Measurements from ENCODE around the gene CCDC69. TPM values are rescaled to one million over a fixed set of nuclear protein-coding genes. Genes with fewer than 3 reads are reported as not detected.

CCDC69 gene
- total and polyA plus RNA-seq, 10 of the 15 experiments (the other 5 are each of a cell fraction or from before 2014, with no cell fraction given) = 13.5 to 106 (median 70.1) TPM

DNA sequence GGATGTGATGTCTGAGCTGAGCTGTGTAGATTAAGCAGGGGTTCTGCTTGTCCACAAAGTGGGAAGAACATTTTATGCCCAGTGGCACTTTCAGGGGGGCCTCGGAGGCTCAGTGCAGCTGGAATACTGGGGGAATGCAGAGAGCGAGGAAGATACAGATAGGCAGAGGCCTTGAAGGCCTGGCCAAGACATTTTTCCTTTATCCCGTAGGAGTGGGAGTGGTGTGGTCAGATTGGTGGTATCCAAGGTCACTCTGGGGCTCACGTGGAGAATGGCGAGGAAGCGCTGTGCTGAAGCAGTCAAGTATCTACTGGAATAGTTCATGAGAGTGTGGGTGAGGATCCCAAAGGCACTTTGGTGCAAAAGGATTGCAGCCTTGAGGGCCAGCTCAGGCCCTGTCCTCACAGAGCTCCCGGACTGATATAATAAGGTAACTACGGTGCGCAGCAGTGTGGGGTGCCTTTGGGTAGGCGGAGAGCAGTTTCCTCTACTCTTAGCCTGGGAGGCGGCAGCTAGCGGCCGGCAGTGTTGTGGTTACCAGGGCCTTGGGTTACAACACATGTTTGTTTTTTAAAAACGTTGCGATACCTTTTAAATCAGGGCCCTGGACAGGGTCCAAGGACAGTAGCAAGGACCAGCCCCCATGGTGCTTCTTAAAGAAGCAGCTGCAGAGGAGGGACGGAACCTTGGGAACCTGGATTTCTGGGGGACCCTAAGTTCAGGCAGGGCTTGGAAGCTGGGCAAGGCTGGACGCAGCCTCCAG is 10.8 kb upstream of the CCDC69 start:
- Histone ChIP-seq H3K4me1 (ENCODE audit: control insufficient read depth, insufficient read depth, low read length) (peaks cover 45% of the 10 kb centered on the region), H3K9ac (ENCODE audit: control insufficient read depth, insufficient read depth, low read length) (peak overlapping the region; percentile 36), H4K20me1 (ENCODE audit: control insufficient read depth, insufficient read depth) (no peaks in the 10 kb centered on the region), H3K4me3 (peak overlapping the region; percentile 13; the same call in 1 of the 2 replicates), H2AFZ (ENCODE audit: control insufficient read depth, low read depth, low read length) (peak overlapping the region; percentile 63), H3K27ac (ENCODE audit: control insufficient read depth, insufficient read depth) (peak overlapping the region; percentile 59), H3K4me2 (ENCODE audit: control insufficient read depth, insufficient read depth) (peak overlapping the region; percentile 87), H3K79me2 (ENCODE audit: control insufficient read depth, insufficient read depth, low read length) (no peaks in the 10 kb centered on the region; the same call in none of the 2 replicates), H3K36me3 (ENCODE audit: control insufficient read depth in 2 of 2, insufficient read depth in 2 of 2, low read length in 1 of 2) (no peaks in the 10 kb centered on the region), H3K27me3 (replicated peaks in 1 of 2; ENCODE audit: control insufficient read depth in 2 of 2, insufficient read depth in 2 of 2, low read length in 1 of 2) (no peaks in the 10 kb centered on the region), H3K9me3 (replicated peaks; ENCODE audit: control insufficient read depth, insufficient read depth, low read length) (no peaks in the 10 kb centered on the region; the same call in 2 of the 3 replicates)
- peak; percentile 85 for ATAC-seq
- DNase-seq (ENCODE audit: low read depth, low spot score) = no peak
- in situ Hi-C loops (cut with MboI) (no loop called here), intact Hi-C loops (cut with micrococcal nuclease; ENCODE audit: unreplicated experiment) (loop anchor here (1.0 kb wide), 1 partner anchor 10 kb away; the partner anchor contains the start of gene CCDC69)
- RAD21 ChIA-PET (ENCODE audit: unreplicated experiment) = interaction anchor here (0.7 to 3.6 kb wide), 17 partner anchors 11 to 677 kb away, joined by 3 to 42 read pairs (median 5); partner anchors contain the start of genes ANXA6, CCDC69 and GM2A
- WGBS (ENCODE audit: insufficient coverage, insufficient replicate concordance, low lambda C conversion rate, missing lambda C conversion rate) = 19% methylated on average over 17 of the region's 17 CpGs
- CTCF ChIA-PET = interaction anchor here (0.7 to 9.9 kb wide), 14 partner anchors 9 to 164 kb away, joined by 3 to 293 read pairs (median 4); partner anchors contain the start of genes CCDC69 and GM2A
- FAIRE-seq = no peak
- POLR2A ChIA-PET = interaction anchor here (1.0 to 10.2 kb wide), 7 partner anchors 16 to 153 kb away, joined by 3 to 290 read pairs (median 3); partner anchors contain the start of genes CCDC69, GM2A and TNIP1
- SMC1A ChIA-PET (ENCODE audit: uncharacterized antibody, unreplicated experiment) = interaction anchor here (0.9 to 11.1 kb wide), 13 partner anchors 15 to 119 kb away, joined by 3 to 325 read pairs (median 5); partner anchors contain the start of genes CCDC69 and GM2A
- BruUV-seq (replicated peaks) = no TSS peak
- TF ChIP-seq SUPT20H (IDR thresholded peaks at IDR 0.05; ENCODE audit: borderline replicate concordance, control insufficient read depth, low read depth, low read length) (no peak), CREM (IDR thresholded peaks at IDR 0.05; ENCODE audit: low read depth) (no peak; the same call in 1 of the 2 replicates), RAD21 (IDR thresholded peaks at IDR 0.05; ENCODE audit: insufficient read depth, low read depth, low read length) (0 out of 2 replicates have a peak, but pooled peaks have one; percentile 13), SMC3 (IDR thresholded peaks at IDR 0.05; ENCODE audit: borderline replicate concordance, low read length) (peak; percentile 7; the same call in 1 of the 2 replicates), ZZZ3 (IDR thresholded peaks at IDR 0.05; ENCODE audit: control insufficient read depth, insufficient read length, low read depth) (no peak), BACH1 (IDR thresholded peaks at IDR 0.05; ENCODE audit: borderline replicate concordance) (no peak), PAX5 (IDR thresholded peaks at IDR 0.05; ENCODE audit: borderline replicate concordance, low read depth, low read length) (0 out of 2 replicates have a peak, but pooled peaks have one; percentile 43), ETV6 (conservative IDR thresholded peaks at IDR 0.05 in 1 of 2, IDR thresholded peaks at IDR 0.05 in 1 of 2; ENCODE audit: borderline replicate concordance in 1 of 2, low read depth in 1 of 2) (no peak; a peak in 1 of 4 replicates), TCF7 (IDR thresholded peaks at IDR 0.05; ENCODE audit: borderline replicate concordance) (no peak), NR2C2 (IDR thresholded peaks at IDR 0.05; ENCODE audit: borderline replicate concordance, control insufficient read depth, insufficient read length, low read depth) (no peak), ASH2L (IDR thresholded peaks at IDR 0.05; ENCODE audit: borderline replicate concordance, low read depth) (no peak), YY1 (IDR thresholded peaks at IDR 0.05; ENCODE audit: low read depth, low read length) (peak; percentile 65; the same call in 1 of the 2 replicates), PAX8 (IDR thresholded peaks at IDR 0.05) (no peak), STAT3 (IDR thresholded peaks at IDR 0.05; ENCODE audit: low read depth, low read length) (no peak)
- TF ChIP-seq, protein P1, sequence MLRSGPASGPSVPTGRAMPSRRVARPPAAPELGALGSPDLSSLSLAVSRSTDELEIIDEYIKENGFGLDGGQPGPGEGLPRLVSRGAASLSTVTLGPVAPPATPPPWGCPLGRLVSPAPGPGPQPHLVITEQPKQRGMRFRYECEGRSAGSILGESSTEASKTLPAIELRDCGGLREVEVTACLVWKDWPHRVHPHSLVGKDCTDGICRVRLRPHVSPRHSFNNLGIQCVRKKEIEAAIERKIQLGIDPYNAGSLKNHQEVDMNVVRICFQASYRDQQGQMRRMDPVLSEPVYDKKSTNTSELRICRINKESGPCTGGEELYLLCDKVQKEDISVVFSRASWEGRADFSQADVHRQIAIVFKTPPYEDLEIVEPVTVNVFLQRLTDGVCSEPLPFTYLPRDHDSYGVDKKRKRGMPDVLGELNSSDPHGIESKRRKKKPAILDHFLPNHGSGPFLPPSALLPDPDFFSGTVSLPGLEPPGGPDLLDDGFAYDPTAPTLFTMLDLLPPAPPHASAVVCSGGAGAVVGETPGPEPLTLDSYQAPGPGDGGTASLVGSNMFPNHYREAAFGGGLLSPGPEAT (IDR thresholded peaks at IDR 0.05; ENCODE audit: low read depth) = peak; percentile 59
- TF ChIP-seq, protein P2, sequence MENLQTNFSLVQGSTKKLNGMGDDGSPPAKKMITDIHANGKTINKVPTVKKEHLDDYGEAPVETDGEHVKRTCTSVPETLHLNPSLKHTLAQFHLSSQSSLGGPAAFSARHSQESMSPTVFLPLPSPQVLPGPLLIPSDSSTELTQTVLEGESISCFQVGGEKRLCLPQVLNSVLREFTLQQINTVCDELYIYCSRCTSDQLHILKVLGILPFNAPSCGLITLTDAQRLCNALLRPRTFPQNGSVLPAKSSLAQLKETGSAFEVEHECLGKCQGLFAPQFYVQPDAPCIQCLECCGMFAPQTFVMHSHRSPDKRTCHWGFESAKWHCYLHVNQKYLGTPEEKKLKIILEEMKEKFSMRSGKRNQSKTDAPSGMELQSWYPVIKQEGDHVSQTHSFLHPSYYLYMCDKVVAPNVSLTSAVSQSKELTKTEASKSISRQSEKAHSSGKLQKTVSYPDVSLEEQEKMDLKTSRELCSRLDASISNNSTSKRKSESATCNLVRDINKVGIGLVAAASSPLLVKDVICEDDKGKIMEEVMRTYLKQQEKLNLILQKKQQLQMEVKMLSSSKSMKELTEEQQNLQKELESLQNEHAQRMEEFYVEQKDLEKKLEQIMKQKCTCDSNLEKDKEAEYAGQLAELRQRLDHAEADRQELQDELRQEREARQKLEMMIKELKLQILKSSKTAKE (IDR thresholded peaks at IDR 0.05; ENCODE audit: low read depth, poor library complexity, severe bottlenecking) = peak; percentile 31
- TF ChIP-seq, protein P3, sequence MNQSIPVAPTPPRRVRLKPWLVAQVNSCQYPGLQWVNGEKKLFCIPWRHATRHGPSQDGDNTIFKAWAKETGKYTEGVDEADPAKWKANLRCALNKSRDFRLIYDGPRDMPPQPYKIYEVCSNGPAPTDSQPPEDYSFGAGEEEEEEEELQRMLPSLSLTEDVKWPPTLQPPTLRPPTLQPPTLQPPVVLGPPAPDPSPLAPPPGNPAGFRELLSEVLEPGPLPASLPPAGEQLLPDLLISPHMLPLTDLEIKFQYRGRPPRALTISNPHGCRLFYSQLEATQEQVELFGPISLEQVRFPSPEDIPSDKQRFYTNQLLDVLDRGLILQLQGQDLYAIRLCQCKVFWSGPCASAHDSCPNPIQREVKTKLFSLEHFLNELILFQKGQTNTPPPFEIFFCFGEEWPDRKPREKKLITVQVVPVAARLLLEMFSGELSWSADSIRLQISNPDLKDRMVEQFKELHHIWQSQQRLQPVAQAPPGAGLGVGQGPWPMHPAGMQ (IDR thresholded peaks at IDR 0.05; ENCODE audit: borderline replicate concordance) = no peak

Data from GM12878 (cell line).